Left renal cortex interstitium (tissue), 4 donors: ENCODE measurements around the gene SLC44A3. TPM values are rescaled to one million over a fixed set of nuclear protein-coding genes. Genes with fewer than 3 reads are reported as not detected.
"Not testable (repeated sequence)": the region's sequence is repeated elsewhere in the genome, so short reads cannot be mapped to it uniquely, and the experiment has no call there.

Experiments used
- DNase-seq, 4 donors: peaks; one replicate each; pipeline ENCODE4 v3.0.0-alpha.2; 2013; ENCODE audit warnings: low read depth in 4 of 4, low spot score in 2 of 4, missing footprints in 1 of 4
- polyA plus RNA-seq, 4 donors: library from polyadenylated mRNA; unstranded; fragments of 120-200 nt; gene quantifications; one replicate each; pipeline ENCODE4 v1.2.1, GENCODE V29; 2013; ENCODE audit not compliant: insufficient read length in 4 of 4

Gene SLC44A3
- polyA plus RNA-seq, 4 donors = 60.1 to 98.0 (median 82.3) TPM

DNA sequence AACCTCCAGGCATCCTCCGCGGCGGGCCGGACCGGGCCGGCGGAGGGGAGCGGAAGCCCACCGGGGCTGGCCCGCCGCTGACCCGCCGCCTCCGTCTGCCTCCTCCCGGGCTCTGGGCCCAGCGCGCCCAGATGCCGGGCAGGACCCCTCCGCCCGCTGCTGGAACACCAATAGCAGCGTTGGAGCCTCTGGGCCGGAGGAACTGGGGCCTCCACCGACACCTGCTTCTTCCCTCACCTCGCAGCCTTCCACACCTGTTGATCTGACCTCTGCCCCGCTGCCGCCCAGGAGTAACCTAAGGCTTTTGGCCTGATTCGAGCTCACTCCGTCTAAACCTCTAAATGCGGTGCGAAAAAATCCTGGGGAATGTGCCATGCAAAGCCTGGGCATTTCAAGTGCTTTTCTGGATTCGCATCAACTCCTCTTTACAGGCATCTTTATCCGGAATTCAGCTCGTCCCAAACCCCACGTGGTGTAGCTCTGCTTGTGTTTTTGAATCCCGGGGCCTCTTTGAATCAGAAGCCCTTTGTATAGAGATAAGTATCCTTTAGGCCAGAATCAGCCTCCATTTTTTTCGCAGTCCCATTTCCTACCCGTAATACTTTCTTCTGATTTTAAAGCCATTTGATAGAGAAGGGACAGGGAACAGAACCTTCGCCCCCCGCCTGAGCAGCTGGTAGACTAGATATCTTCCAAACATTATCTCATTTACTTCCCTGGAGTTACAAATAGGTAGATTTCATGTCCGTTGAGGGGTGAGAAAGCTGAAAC is 107.4 kb downstream of the SLC44A3 start:
- peak in 1 of 4 donors; percentile 48 for DNase-seq

DNA sequence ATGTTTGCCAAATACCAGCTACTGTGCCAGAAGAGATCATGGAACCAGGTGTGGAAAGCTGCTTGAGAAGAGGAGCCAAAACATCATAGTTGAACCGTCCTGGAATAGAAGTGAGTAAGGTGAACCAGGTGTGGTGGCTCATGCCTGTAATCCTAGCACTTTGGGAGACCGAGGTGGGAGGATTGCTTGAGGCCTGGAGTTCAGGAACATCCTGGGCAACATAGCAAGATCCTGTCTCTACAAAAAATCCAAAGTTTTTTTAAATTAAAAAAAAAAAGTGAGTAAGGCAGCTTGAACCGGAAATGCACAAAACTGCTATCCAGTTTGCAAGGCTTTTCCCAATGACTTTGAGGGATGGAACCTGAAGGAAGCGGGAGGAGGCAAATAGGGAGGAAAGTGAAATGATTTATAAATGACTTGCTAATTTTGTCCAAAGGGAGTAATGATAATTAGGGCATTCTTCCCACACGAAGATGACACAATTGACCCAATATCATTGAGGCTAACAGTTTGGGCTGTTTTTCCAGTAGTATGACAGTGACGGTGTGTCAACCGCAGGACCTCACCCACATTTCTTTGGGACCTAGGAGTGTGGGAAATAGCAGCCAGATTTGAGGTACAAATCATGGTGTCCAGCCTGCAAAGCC is 108.3 kb downstream of the SLC44A3 start:
- DNase-seq = no peak

DNA sequence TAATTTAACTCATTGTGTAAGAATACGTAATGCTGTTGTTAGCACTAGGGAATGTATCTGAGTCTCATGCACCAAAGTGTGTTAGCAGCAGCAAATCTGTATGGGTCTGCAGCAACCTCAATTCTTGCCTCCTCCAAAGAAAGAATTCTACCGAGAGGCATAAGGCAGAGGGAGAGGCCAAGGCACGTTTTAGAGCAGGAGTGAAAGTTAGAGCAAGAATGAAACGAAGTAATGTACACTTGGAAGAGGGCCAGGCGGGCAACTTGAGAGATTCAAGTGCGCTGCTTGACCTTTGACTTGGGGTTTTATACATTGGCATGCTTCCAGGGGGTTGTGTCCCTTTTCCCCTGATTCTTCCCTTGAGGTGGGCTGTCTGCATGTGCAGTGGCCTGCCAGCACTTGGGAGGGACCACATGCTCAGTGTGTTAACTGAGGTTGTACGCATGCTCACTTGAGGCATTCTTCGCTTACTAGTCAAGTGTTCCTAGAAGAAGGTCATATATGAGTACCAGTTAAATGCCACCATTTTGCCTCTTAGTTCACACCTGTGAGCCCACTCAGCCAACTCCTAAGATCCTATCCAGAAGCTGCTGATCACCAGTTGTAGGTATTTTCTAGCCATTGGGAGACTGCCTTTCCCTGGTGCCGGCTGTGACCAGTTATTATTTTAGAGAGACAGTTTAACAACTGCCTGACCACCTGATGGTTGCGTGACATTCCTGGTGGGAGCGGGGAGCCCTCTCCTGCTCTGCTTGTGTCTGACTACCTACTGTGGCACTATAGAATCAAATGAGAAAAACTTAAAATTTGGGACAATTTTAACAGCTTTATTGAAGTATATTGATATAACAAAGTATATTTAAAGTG is 109.4 kb downstream of the SLC44A3 start:
- DNase-seq = no peak

DNA sequence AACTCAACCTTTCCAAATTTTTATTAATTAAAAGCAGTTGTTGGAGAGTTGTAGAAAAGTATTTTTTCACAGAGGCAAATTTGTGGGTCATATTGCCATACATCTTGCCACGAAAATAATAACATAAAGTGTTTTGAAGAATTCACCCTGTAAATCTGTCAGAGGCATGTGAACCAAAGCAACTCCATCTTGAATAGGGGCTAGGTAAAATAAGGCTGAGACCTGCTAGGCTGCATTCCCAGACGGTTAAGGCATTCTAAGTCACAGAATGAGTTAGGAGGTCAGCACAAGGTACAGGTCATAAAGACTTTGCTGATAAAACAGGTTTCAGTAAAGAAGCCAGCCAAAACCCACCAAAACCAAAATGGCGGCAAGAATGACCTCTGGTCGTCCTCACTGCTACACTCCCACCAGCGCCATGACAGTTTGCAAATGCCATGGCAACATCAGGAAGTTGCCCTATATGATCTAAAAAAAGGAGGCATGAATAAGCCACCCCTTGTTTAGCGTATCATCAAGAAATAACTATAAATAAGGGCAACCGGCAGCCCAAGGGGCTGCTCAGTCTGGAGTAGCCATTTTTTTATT is 111.2 kb downstream of the SLC44A3 start:
- DNase-seq = no peak

DNA sequence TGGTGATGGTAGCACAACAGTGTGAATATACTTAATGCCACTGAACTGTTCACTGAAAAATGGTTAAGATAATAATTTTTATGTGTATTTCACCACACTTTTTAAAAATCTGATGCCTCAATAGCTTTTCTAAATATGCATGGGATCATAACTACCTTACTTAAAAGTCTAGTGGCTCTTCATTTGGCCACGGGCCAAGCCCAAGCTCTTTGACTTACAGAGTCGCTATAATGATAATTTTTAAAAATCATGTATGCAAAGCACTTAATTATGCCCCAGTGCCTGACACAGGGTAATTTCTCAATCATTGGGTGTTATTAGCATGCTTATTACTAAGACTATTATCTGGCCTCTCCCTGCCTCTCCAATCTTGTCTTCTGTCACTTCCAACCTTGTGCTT is 114.4 kb downstream of the SLC44A3 start:
- DNase-seq = no peak

DNA sequence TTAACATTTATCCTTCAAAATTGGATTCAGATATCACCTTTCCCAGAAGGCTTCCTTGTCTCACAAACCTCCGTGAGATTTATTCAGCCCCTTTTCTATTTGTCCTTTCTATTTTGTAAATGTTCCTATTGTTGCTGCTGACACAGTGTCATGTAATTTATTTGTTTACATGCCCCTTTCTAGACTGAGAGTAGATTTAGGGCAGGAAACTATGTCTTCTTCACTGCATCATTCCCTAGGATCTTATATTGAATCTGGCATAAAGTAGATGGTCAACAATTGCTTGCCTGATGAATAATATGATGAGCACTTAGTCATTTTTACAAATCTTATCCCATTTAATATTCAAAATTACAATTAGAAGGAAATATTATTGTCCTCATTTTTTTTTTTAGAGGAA is 114.9 kb downstream of the SLC44A3 start:
- DNase-seq = no peak

DNA sequence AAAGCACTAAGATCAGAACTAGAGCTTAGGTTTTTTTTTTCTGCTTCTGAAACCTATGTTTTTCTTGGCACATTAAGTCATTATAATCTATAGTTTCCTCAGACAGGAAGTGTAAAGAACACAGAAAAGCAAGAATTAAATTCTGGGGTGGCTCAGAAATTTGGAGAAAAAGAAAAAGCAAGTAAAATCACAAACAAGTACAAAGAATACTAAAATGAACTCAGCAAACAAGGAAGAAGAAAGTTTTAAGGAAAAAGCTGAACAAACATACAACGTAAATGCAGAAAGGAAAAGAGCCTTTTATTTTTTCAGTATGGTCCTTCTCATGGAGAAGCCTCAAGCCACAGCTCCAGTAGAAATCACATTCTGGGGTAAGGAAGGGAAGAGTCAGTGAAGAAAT is 115.3 kb downstream of the SLC44A3 start:
- no peak for DNase-seq

DNA sequence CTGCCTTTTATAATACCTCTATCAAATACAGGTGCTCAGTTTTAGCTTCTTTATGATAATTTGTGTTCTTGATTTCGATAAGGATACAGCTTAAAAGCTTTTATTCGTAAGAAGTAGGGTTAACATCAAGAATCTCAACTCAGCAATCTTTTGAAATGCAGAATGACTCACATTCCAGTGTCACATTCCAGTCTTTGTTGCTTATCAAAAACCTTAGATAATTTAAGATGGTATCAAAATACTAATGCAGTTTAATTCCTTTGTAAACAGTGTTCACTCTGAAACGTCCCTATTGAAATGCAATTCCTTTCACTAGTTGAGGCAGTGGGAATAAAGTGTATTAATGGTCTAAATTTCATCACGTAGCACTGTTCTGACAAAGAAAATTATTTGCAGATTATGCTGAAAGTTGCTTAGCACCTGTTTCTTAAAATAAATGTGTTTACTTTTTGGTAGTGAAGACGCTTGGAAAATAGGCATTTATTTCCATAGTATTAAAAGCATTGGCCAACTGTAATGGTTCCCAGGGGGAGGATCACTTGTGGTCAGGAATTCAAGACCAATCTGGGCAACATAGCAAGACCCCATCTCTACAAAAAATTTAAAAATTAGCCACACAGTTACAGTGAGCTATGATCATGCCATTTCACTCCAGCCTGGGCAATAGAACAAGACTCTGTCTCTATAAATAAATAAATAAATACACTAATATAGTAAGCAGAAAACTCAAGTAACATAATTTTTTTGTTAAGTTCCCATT is 116.9 kb downstream of the SLC44A3 start:
- DNase-seq = no peak

DNA sequence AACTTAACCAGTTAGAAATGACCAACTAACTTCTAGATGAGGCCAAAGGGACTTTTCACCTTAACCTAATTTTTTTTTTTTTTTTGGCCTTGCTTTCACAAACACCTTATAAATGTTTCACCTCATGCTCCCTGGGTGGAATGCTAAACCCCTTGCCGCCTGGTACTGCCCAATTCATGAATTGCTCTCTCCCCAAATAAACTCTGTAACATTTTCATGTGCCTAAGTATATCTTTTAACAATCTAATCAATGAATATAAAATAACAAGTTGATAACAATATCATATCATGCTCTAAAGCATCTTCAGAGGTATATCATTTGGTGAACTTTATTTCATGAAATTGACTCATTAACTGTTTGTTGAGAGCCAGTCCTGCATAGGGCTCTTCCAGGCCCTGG is 117.7 kb downstream of the SLC44A3 start:
- no peak for DNase-seq

DNA sequence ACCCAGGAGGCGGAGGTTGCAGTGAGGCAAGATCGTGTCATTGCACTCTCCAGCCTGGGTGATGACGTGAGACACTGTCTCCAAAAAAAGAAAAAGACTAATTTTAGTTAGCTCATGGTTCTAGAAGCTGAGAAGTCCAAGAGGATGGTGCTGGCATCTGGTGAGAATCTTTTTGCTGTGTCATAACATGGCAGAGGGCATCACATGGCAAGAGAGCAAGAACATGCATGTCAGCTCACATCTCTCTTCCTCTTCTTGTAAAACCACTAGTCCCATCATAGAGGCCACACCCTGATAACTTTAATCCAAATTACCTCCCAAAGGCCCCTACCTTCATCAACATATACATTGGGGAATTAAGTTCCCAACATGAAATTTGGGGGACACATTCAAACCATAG is 120.6 kb downstream of the SLC44A3 start:
- no peak for DNase-seq

DNA sequence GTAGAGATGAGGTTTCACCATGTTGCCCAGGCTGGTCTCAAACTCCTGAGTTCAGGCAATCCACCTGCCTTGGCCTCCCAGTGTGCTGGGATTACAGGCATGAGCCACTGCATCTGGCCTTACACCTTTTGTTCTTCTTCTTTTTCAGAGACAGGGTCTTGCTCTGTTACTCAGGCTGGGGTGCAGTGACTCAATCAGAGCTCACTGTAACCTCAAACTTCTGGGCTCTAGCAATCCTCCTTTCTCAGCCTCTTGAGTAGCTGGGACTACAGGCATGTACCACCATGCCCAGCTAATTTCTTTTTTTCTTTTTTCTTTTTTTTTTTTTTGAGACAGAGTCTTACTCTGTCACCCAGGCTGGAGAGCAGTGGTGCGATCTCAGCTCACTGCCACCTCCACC is 121.3 kb downstream of the SLC44A3 start:
- DNase-seq = not testable (repeated sequence)

DNA sequence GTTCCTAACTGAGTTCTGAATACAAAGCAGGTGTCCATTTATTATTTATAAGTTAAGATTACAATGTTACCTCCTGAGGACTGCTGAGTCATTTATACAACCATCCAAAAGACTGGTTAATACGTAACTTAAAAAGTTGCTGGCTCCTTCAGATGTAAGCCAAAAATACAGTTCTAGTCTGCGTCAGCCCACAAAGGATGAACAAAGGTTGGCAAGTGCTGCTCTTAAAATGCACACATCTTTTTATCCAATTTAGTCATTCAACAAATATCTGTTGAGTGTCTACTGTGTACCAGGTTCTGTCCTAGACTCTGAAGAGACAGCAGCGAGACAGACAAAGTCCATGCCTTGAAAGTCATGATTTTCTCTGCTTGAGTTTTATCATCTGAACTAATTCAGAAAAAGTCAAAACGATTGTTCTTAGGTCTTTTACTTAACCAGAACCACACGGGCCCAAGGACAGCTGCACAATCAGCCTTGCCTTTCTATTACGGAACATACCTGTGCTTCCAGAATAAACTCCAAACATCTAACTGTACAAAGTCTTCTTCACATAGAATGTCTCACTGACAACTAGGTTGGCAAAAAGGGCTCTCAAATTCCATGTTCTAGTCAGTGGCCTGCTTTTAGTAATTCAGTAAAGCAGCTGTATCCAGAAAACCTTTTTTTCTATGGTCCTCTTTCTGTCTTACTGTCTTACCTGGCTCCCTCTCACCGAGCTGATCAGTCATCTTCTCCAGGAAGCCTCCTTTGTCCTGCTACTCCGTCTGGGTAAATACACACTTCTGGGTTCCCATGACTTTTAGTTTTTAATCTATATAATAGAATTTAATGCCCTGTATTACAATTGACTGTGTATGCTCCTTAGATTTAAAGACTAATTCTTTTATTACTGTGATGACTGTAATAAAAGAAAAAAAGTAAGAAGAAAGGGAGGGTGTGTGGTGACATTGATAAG is 122.3 kb downstream of the SLC44A3 start:
- no peak for DNase-seq

Other genes starting within 250 kb of the SLC44A3 start
- 100 to 1,000 TPM; 301 to 398 (median 342) TPM for gene CNN3, start 106.8 kb downstream of the SLC44A3 start, polyA plus RNA-seq